Activated B cell treated with CpG ODN at 0.5 μM for 24 hours (primary cell): ENCODE measurements around the gene CC2D1A. TPM values are rescaled to one million over a fixed set of nuclear protein-coding genes. Genes with fewer than 3 reads are reported as not detected.

Source experiments
- ATAC-seq: fragments of 200-7000 bp; cut with Tn5 transposase; one replicate; pipeline ENCODE4 v1.10.0; 2021; ENCODE audit warnings: low read depth, mild to moderate bottlenecking, moderate library complexity
- CTCF ChIA-PET: fragments of 350-600 bp; sonication (Branson Sonifier 250); formaldehyde crosslinking; loops from one replicate; lab custom pipeline; 2021; ENCODE audit warnings: antibody characterized with exemption; lab: Charles Lee
- POLR2A ChIA-PET: fragments of 350-600 bp; sonication (Branson Sonifier 250); formaldehyde crosslinking; loops from one replicate; lab custom pipeline; 2021; ENCODE audit warnings: antibody characterized with exemption; lab: Charles Lee
- DNase-seq: peaks from one replicate; pipeline ENCODE4 v3.0.0; 2022
- H3K27ac Mint-ChIP-seq: one replicate; pipeline ENCODE4 v1.8.0; 2020; ENCODE audit warnings: mixed read lengths
- H3K27me3 Mint-ChIP-seq: one replicate; pipeline ENCODE4 v1.8.0; 2021; ENCODE audit warnings: mixed read lengths
- H3K36me3 Mint-ChIP-seq: one replicate; pipeline ENCODE4 v1.8.0; 2021; ENCODE audit warnings: low read depth, mixed read lengths
- H3K4me1 Mint-ChIP-seq: one replicate; pipeline ENCODE4 v1.8.0; 2021; ENCODE audit warnings: mixed read lengths
- H3K4me3 Mint-ChIP-seq: one replicate; pipeline ENCODE4 v1.8.0; 2020; ENCODE audit warnings: mild to moderate bottlenecking, mixed read lengths
- H3K9me3 Mint-ChIP-seq: one replicate; pipeline ENCODE4 v1.8.0; 2020; ENCODE audit warnings: mixed read lengths
- intact Hi-C: fragments of 100-400 bp; cut with micrococcal nuclease; formaldehyde crosslinking; loops from one replicate; pipeline ENCODE4 v1.15.1; 2024
- total RNA-seq: library from RNA; stranded (reverse); gene quantifications from 2 replicates; pipeline ENCODE4 v1.2.3, GENCODE V29; 2022
- TF ChIP-seq, protein P1 (sequence below): fragments of 200-600 bp; IDR thresholded peaks from one replicate; pipeline ENCODE4 v1.8.0; 2022; ENCODE audit warnings: antibody characterized with exemption, mild to moderate bottlenecking

Gene CC2D1A
- total RNA-seq, 1 donor from 2014 or later = 35.6 TPM

DNA sequence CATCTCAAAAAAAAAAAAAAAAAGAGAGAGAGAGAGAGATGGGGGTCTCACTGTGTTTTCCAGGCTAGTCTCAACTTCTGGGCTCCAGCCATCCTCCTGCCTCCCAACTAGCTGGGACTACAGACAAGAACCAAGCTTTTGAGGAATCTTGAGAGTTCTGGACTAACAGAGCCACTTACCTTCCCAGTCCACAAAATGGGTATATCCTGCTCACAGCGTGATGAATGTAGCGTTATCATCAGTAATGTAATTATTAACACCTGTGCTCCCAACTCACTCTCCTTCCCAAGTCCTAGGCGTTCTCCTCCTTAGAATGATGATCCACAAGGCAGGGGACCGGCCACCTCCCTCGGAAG, 33.7 kb upstream of the CC2D1A start:
- peaks cover 6% of the 10 kb centered on the region for H3K4me1 Mint-ChIP-seq
- peak overlapping the region; percentile 73 for H3K4me3 Mint-ChIP-seq
- POLR2A ChIA-PET = interaction anchor here (0.7 to 1.0 kb wide), 4 partner anchors 33 to 184 kb away, joined by 3 to 6 read pairs (median 4); partner anchors contain the start of gene ZSWIM4
- peaks cover 21% of the 10 kb centered on the region for H3K27me3 Mint-ChIP-seq
- H3K27ac Mint-ChIP-seq = no peak overlapping the region
- CTCF ChIA-PET = interaction anchor here (0.9 to 1.9 kb wide), 2 partner anchors 10 to 170 kb away, joined by 3 to 6 read pairs; no protein-coding TSS in a partner anchor
- DNase-seq = no peak
- no peaks in the 10 kb centered on the region for H3K36me3 Mint-ChIP-seq
- TF ChIP-seq, protein P1, sequence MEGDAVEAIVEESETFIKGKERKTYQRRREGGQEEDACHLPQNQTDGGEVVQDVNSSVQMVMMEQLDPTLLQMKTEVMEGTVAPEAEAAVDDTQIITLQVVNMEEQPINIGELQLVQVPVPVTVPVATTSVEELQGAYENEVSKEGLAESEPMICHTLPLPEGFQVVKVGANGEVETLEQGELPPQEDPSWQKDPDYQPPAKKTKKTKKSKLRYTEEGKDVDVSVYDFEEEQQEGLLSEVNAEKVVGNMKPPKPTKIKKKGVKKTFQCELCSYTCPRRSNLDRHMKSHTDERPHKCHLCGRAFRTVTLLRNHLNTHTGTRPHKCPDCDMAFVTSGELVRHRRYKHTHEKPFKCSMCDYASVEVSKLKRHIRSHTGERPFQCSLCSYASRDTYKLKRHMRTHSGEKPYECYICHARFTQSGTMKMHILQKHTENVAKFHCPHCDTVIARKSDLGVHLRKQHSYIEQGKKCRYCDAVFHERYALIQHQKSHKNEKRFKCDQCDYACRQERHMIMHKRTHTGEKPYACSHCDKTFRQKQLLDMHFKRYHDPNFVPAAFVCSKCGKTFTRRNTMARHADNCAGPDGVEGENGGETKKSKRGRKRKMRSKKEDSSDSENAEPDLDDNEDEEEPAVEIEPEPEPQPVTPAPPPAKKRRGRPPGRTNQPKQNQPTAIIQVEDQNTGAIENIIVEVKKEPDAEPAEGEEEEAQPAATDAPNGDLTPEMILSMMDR = no peak
- intact Hi-C loops = no loop called here
- ATAC-seq = no peak
- no peaks in the 10 kb centered on the region for H3K9me3 Mint-ChIP-seq

DNA sequence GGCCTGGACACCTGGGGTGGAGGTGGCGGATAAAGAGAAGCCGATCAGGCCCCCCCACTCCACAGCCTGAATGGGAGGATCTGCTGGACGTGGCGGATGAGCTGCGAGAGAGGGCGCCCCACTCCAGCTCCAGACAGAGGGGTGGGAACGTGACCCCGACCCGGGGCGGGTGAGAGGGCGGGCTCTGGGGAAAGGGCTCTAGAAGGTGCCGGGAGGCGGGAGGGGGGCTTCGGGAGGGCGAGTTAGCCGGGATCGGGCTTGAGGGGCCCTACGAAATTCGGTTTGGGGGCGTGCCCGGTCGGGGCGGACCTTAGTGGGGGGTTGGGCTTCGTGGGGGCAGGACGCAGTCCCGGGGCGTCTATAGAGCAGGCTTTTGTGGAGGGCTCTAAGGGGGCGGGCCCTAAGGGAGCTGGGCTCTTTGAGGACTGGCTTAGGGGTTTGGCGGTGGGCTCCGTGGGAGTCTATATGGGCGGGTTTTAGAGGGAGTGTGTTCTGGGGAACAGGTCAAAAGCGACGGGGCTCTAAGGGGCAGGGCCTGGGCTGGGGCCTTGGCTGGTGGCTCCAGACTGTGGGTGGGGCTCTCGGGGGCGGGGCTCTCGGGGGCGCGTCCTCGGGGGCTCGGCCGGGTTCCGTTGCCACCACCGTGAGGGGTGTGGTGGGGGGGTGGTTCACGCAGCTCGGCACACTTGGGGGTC, 33.2 kb upstream of the CC2D1A start:
- peak; percentile 83 for ATAC-seq
- TF ChIP-seq, protein P1 = no peak
- Mint-ChIP-seq H3K4me1 (peaks cover 6% of the 10 kb centered on the region), H3K36me3 (no peaks in the 10 kb centered on the region), H3K9me3 (no peaks in the 10 kb centered on the region), H3K27me3 (peaks cover 16% of the 10 kb centered on the region), H3K27ac (no peak overlapping the region), H3K4me3 (peak overlapping the region; percentile 73)
- DNase-seq = peak; percentile 43
- ChIA-PET CTCF (interaction anchor here (0.9 to 1.9 kb wide), 2 partner anchors 10 to 169 kb away, joined by 3 to 6 read pairs; no protein-coding TSS in a partner anchor), POLR2A (interaction anchor here (0.7 to 1.0 kb wide), 3 partner anchors 77 to 183 kb away, joined by 3 to 5 read pairs (median 3); partner anchors contain the start of gene ZSWIM4)
- intact Hi-C loops = no loop called here

DNA sequence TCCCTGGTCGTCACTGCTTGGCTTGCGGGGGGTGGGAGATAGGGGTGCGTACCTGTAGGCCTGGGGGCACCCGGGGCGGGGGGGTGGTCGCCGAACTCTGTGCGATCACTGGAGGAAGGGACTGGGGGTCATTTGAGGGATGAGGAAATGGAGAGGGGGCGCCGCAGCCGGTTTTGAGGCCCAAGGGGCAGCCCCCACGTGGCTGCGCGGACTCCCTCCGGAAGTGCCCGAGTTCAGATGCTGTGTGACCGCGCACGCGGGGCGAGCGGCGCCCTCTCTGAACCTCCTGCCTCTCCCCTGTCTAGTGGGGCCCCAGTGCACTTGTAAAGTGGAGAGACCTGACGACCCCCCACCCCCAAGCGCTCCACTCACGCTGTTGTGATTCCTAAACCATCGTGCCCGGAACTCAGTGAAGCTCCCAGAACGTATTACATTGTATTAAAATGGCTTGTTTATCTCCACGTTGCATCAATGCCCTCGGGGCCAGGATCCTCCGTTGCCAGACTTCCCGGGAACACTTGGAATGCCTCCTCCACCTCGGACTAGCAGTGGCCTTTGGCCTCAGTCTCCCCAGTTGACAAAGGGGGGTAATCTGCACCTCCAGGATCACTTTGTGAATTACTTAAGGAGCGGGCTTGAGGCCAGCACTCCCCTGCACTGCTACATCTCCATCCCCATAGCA, 32.0 kb upstream of the CC2D1A start:
- CTCF ChIA-PET = no interaction called here
- intact Hi-C loops = no loop called here
- peaks cover 16% of the 10 kb centered on the region for H3K27me3 Mint-ChIP-seq
- H3K4me1 Mint-ChIP-seq = peaks cover 6% of the 10 kb centered on the region
- ATAC-seq (no peak), DNase-seq (no peak)
- H3K9me3 Mint-ChIP-seq = no peaks in the 10 kb centered on the region
- no peak overlapping the region for H3K27ac Mint-ChIP-seq
- POLR2A ChIA-PET = no interaction called here
- no peak overlapping the region for H3K4me3 Mint-ChIP-seq
- TF ChIP-seq, protein P1 = no peak
- no peaks in the 10 kb centered on the region for H3K36me3 Mint-ChIP-seq

DNA sequence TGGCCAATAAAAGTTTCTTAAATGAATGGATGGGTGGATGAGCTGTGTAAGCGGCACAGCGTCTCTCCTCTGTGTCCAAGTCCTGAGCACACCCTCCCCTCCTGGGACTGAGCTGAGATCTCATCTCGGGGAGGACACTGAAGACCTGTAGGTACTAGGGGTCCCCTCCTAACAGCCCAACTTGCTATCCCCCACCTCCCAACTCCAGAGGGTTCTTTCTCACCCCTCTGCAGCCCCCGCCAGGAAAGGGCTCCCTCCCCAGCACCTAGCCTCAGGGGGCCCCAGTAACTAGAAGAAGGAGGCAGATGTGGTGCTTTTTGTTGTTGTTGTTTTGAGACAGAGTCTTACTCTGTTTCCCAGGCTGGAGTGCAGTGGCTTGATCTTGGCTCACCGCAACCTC, 30.2 kb upstream of the CC2D1A start:
- TF ChIP-seq, protein P1 = no peak
- POLR2A ChIA-PET = no interaction called here
- ATAC-seq (no peak), DNase-seq (no peak)
- CTCF ChIA-PET = interaction anchor here (1.2 kb wide), 1 partner anchor 173 kb away, joined by 3 read pairs; no protein-coding TSS in a partner anchor
- no peaks in the 10 kb centered on the region for H3K36me3 Mint-ChIP-seq
- no peak overlapping the region for H3K4me3 Mint-ChIP-seq
- H3K9me3 Mint-ChIP-seq = no peaks in the 10 kb centered on the region
- intact Hi-C loops = no loop called here
- H3K27ac Mint-ChIP-seq = no peak overlapping the region
- H3K27me3 Mint-ChIP-seq = peaks cover 12% of the 10 kb centered on the region
- H3K4me1 Mint-ChIP-seq = peaks cover 16% of the 10 kb centered on the region

DNA sequence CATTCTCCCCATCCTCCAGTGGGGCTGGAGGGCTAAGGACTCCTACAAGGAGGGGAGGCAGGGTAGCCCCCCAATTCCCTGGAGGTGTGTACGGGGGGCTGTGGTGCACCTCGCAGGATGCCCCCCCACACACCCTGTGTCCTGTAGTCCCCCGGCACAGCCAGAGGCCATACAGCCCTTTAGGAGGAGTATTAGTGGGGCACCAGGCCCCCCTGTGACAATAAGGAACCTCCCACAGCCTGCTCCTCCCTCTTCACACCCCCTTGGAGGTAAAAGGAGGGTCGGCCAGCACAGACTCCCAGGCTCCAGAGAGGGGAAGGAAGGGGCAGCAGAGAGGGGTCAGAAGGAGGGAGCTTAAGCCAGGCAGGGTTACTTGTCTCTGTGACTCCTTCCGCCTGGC, 29.2 kb upstream of the CC2D1A start, which contains the start of gene NANOS3:
Gene NANOS3, plus strand, starts transcription at position 301 of the 400 bp plus-strand sequence. CDS start 115 bp downstream, outside the sequence.
- Mint-ChIP-seq H3K9me3 (no peaks in the 10 kb centered on the region), H3K27ac (no peak within 1 kb of the TSS), H3K36me3 (no peaks in the 10 kb centered on the region), H3K4me1 (peaks cover 26% of the 10 kb centered on the region), H3K27me3 (peaks cover 9% of the 10 kb centered on the region), H3K4me3 (no peak within 1 kb of the TSS)
- TF ChIP-seq, protein P1 = no peak
- ChIA-PET CTCF (interaction anchor here (1.1 kb wide), 1 partner anchor 195 kb away, joined by 3 read pairs; no protein-coding TSS in a partner anchor), POLR2A (no interaction called here)
- intact Hi-C loops = no loop called here
- DNase-seq = no peak
- ATAC-seq = no peak
